ENCODE data around the gene PI4K2A.

DNA sequence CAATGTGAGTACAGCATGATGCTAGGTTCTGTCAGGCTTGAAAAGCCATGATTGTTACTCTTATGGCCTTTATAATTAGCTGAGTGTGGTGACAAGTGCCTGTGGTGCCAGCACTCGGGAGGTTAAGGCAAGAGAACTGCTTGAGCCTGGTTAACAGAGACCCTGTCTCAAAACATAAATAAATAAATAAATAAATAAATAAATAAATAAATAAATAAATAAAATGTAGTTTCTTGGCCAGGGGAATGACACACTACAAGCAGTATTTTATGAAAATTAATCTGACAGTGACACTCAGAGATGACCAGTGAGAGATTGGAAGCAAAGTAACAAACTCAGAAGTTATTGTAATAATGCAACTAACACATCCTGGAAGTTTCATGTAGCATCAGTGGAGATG, 4.9 kb upstream of the PI4K2A start:
- TF ChIP-seq, protein P1, sequence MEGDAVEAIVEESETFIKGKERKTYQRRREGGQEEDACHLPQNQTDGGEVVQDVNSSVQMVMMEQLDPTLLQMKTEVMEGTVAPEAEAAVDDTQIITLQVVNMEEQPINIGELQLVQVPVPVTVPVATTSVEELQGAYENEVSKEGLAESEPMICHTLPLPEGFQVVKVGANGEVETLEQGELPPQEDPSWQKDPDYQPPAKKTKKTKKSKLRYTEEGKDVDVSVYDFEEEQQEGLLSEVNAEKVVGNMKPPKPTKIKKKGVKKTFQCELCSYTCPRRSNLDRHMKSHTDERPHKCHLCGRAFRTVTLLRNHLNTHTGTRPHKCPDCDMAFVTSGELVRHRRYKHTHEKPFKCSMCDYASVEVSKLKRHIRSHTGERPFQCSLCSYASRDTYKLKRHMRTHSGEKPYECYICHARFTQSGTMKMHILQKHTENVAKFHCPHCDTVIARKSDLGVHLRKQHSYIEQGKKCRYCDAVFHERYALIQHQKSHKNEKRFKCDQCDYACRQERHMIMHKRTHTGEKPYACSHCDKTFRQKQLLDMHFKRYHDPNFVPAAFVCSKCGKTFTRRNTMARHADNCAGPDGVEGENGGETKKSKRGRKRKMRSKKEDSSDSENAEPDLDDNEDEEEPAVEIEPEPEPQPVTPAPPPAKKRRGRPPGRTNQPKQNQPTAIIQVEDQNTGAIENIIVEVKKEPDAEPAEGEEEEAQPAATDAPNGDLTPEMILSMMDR (IDR thresholded peaks at IDR 0.05) = no peak
- TF ChIP-seq EZH2 (IDR thresholded peaks at IDR 0.05) = no peak

Data from neural progenitor cell (in vitro differentiated cells).